ENCODE data around the gene STRIP1.
"Not testable (repeated sequence)": the region's sequence is repeated elsewhere in the genome, so short reads cannot be mapped to it uniquely, and the experiment has no call there.

STRIP1 gene

GRCh38 chr1:110008971-110009565 is 25.4 kb upstream of the STRIP1 start:
- no peak for DNase-seq (ENCODE audit: low read depth in 2 of 3, low spot score in 2 of 3)

- no peak for DNase-seq (ENCODE audit: low read depth in 2 of 3, low spot score in 2 of 3)
Measured at GRCh38 chr1:110011527-110012041, 22.8 kb upstream of the STRIP1 start.

- no peak for DNase-seq (ENCODE audit: low read depth in 2 of 3, low spot score in 2 of 3)
Measured at GRCh38 chr1:110012100-110012780, 22.2 kb upstream of the STRIP1 start.

GRCh38 chr1:110017792-110018191 is 16.6 kb upstream of the STRIP1 start:
- DNase-seq (ENCODE audit: low read depth in 2 of 3, low spot score in 2 of 3): no peak

- no peak for DNase-seq (ENCODE audit: low read depth in 2 of 3, low spot score in 2 of 3)
Measured at GRCh38 chr1:110018396-110018795, 16.0 kb upstream of the STRIP1 start.

- DNase-seq (ENCODE audit: low read depth in 2 of 3, low spot score in 2 of 3): no peak
Measured at GRCh38 chr1:110019770-110020169, 14.7 kb upstream of the STRIP1 start.

- DNase-seq (ENCODE audit: low read depth in 2 of 3, low spot score in 2 of 3): no peak
Measured at GRCh38 chr1:110021285-110021684, 13.1 kb upstream of the STRIP1 start.

- no peak for DNase-seq (ENCODE audit: low read depth in 2 of 3, low spot score in 2 of 3)
Measured at GRCh38 chr1:110024613-110025012, 9.8 kb upstream of the STRIP1 start.

- not testable (repeated sequence) for DNase-seq (ENCODE audit: low read depth in 2 of 3, low spot score in 2 of 3)
Measured at GRCh38 chr1:110030687-110031086, 3.7 kb upstream of the STRIP1 start.

GRCh38 chr1:110032327-110032726 is 2.1 kb upstream of the STRIP1 start:
- DNase-seq (ENCODE audit: low read depth in 2 of 3, low spot score in 2 of 3): no peak

- no peak for DNase-seq (ENCODE audit: low read depth in 2 of 3, low spot score in 2 of 3)
Measured at GRCh38 chr1:110033421-110033820, 1.0 kb upstream of the STRIP1 start.

- no peak for DNase-seq (ENCODE audit: low read depth in 2 of 3, low spot score in 2 of 3)
Measured at GRCh38 chr1:110034040-110034450, 379 bp upstream of the STRIP1 start.

- no peak for DNase-seq (ENCODE audit: low read depth in 2 of 3, low spot score in 2 of 3)
Measured at GRCh38 chr1:110035236-110035752, 870 bp downstream of the STRIP1 start.

- DNase-seq (ENCODE audit: low read depth in 2 of 3, low spot score in 2 of 3): no peak
Measured at GRCh38 chr1:110038271-110038670, 3.8 kb downstream of the STRIP1 start.

- no peak for DNase-seq (ENCODE audit: low read depth in 2 of 3, low spot score in 2 of 3)
Measured at GRCh38 chr1:110039641-110040040, 5.2 kb downstream of the STRIP1 start.

GRCh38 chr1:110040548-110040947 is 6.1 kb downstream of the STRIP1 start:
- no peak for DNase-seq (ENCODE audit: low read depth in 2 of 3, low spot score in 2 of 3)

- DNase-seq (ENCODE audit: low read depth in 2 of 3, low spot score in 2 of 3): no peak
Measured at GRCh38 chr1:110043016-110043415, 8.6 kb downstream of the STRIP1 start.

GRCh38 chr1:110047463-110047862 is 13.0 kb downstream of the STRIP1 start:
- no peak for DNase-seq (ENCODE audit: low read depth in 2 of 3, low spot score in 2 of 3)

GRCh38 chr1:110048240-110048639 is 13.8 kb downstream of the STRIP1 start:
- no peak for DNase-seq (ENCODE audit: low read depth in 2 of 3, low spot score in 2 of 3)

- DNase-seq (ENCODE audit: low read depth in 2 of 3, low spot score in 2 of 3): no peak
Measured at GRCh38 chr1:110048923-110049601, 14.6 kb downstream of the STRIP1 start.

GRCh38 chr1:110049801-110050601 is 15.6 kb downstream of the STRIP1 start:
- no peak for DNase-seq (ENCODE audit: low read depth in 2 of 3, low spot score in 2 of 3)

All from activated CD8-positive, alpha-beta memory T cell treated with anti-CD3 and anti-CD28 coated beads for 48 hours (primary cell).